GM23338 (cell line): Measurements from ENCODE around the gene CX3CR1.

ENCODE experiments used
- CREB1 ChIP-seq: fragments of 250-450 bp; sonication (Bioruptor Pico); IDR thresholded peaks from 2 replicates; pipeline ENCODE4 v1.5.0; 2020; ENCODE audit warnings: low read depth, mild to moderate bottlenecking, moderate library complexity
- CTCF ChIP-seq, 2 experiments: fragments of 200-600 bp in 1 of 2; sonication (generic) in 1 of 2; conservative IDR thresholded peaks; 2 replicates each; pipeline versions ENCODE4 v1.5.1 to v1.6.1; 2016 to 2017; ENCODE audit warnings: antibody characterized with exemption in 2 of 2, low read depth in 2 of 2, mild to moderate bottlenecking in 2 of 2, moderate library complexity in 1 of 2
- EZH2 ChIP-seq: fragments of 200-600 bp; sonication (generic); IDR thresholded peaks from one replicate; pipeline ENCODE4 v1.8.0; 2017; ENCODE audit warnings: antibody characterized with exemption, mild to moderate bottlenecking, low read depth; ENCODE audit not compliant: unreplicated experiment
- JUNB ChIP-seq: IDR thresholded peaks from one replicate; pipeline ENCODE4 v1.6.1; 2016; ENCODE audit warnings: antibody characterized with exemption; ENCODE audit not compliant: unreplicated experiment
- POLR2AphosphoS5 ChIP-seq: IDR thresholded peaks from 2 replicates; pipeline ENCODE4 v1.6.1; 2016; ENCODE audit warnings: antibody characterized with exemption, low read depth
- STAT1 ChIP-seq: IDR thresholded peaks from one replicate; pipeline ENCODE4 v1.6.1; 2016; ENCODE audit warnings: antibody characterized with exemption; ENCODE audit not compliant: unreplicated experiment
- ZNF462 ChIP-seq: fragments of 250-450 bp; sonication (Bioruptor Pico); IDR thresholded peaks from 2 replicates; pipeline ENCODE4 v1.5.0; 2020; ENCODE audit warnings: mild to moderate bottlenecking, moderate library complexity

DNA sequence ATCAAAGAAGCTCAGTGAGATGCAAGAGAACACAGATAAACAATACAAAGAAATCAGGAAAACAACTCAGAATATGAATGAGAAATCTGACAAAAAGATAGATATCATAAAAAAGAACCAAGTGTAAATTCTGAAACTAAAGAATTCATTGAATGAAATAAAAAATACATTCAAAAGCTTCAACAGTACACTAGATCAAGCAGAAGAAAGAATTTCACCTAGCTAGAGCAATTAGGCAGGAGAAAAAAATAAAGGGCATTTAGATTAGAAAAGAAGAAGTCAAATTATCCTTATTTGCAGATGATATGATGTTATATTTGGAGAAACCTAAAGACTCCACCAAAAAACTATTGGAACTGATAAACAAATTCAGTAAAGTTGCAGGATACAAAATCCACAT lies 19.4 kb upstream of the CX3CR1 start:
- no peak for TF ChIP-seq CTCF (conservative IDR thresholded peaks at IDR 0.05; ENCODE audit: low read depth in 2 of 2)
- no peak for TF ChIP-seq ZNF462 (CRISPR knock-in tag)
- no peak for TF ChIP-seq CREB1 (CRISPR knock-in tag)
- no peak for TF ChIP-seq POLR2AphosphoS5
- TF ChIP-seq JUNB, result no peak
- TF ChIP-seq STAT1, result no peak
- no peak for TF ChIP-seq EZH2
